ENCODE results near the gene PEX11A.

The PEX11A gene

GRCh38 chr15:89631902-89632264 lies 58.7 kb downstream of the PEX11A start:
- H3K9ac ChIP-seq = no peak overlapping the region
- no peak overlapping the region for H3K27ac ChIP-seq
- peaks cover 46 to 75% (median 70%) of the 10 kb centered on the region in 11 experiments for H3K36me3 ChIP-seq
- H3K4me2 ChIP-seq = no peak overlapping the region
- peaks cover 0 to 20% (median 11%) of the 10 kb centered on the region in 10 experiments; a peak in 13 of 20 replicates for H3K4me1 ChIP-seq
- TF ChIP-seq Cebpa-rat (IDR thresholded peaks at IDR 0.05) = no peak
- no peak overlapping the region for H3K4me3 ChIP-seq
- H3K9me3 ChIP-seq (replicated peaks in 1 of 11) = peaks cover 10 to 61% (median 38%) of the 10 kb centered on the region in 11 experiments; a peak in 21 of 22 replicates
- H4K20me1 ChIP-seq = peaks cover 0 to 17% (median 0%) of the 10 kb centered on the region in 11 experiments; a peak in 7 of 22 replicates
- H3K27me3 ChIP-seq = no peaks in the 10 kb centered on the region
